Activated naive CD8-positive, alpha-beta T cell treated with anti-CD3 and anti-CD28 coated beads, Interleukin-2, amount 50 U/mL, for 16 hours (primary cell): ENCODE data around the gene PRRC2C.
"Not testable (repeated sequence)": the region's sequence is repeated elsewhere in the genome, so short reads cannot be mapped to it uniquely, and the experiment has no call there.

ENCODE experiments used
- DNase-seq: peaks from one replicate; pipeline ENCODE4 v3.0.0-alpha.2; 2020; ENCODE audit warnings: low read depth, low spot score

PRRC2C gene

GRCh38 chr1:171583591-171584201 is 98.4 kb downstream of the PRRC2C start:
- no peak for DNase-seq

GRCh38 chr1:171585715-171586114 is 100.4 kb downstream of the PRRC2C start:
- DNase-seq: no peak

GRCh38 chr1:171588230-171588629 is 102.9 kb downstream of the PRRC2C start:
- DNase-seq: no peak

- no peak for DNase-seq
Measured at GRCh38 chr1:171590022-171590421, 104.7 kb downstream of the PRRC2C start.

- no peak for DNase-seq
Measured at GRCh38 chr1:171595324-171595723, 110.0 kb downstream of the PRRC2C start.

GRCh38 chr1:171596119-171596518 is 110.8 kb downstream of the PRRC2C start:
- no peak for DNase-seq

- DNase-seq: no peak
Measured at GRCh38 chr1:171596705-171597104, 111.4 kb downstream of the PRRC2C start.

GRCh38 chr1:171597203-171597602 is 111.9 kb downstream of the PRRC2C start:
- DNase-seq: no peak

- not testable (repeated sequence) for DNase-seq
Measured at GRCh38 chr1:171600310-171600709, 115.0 kb downstream of the PRRC2C start.

GRCh38 chr1:171600862-171601261 is 115.5 kb downstream of the PRRC2C start:
- DNase-seq: no peak

- DNase-seq: not testable (repeated sequence)
Measured at GRCh38 chr1:171603042-171603441, 117.7 kb downstream of the PRRC2C start.

- no peak for DNase-seq
Measured at GRCh38 chr1:171606402-171606941, 121.1 kb downstream of the PRRC2C start.

GRCh38 chr1:171610385-171610784 is 125.1 kb downstream of the PRRC2C start:
- DNase-seq: no peak

- no peak for DNase-seq
Measured at GRCh38 chr1:171611306-171611705, 126.0 kb downstream of the PRRC2C start.

- no peak for DNase-seq
Measured at GRCh38 chr1:171613282-171613681, 128.0 kb downstream of the PRRC2C start.

- not testable (repeated sequence) for DNase-seq
Measured at GRCh38 chr1:171615122-171615906, 130.0 kb downstream of the PRRC2C start.

GRCh38 chr1:171616586-171616985 is 131.3 kb downstream of the PRRC2C start:
- no peak for DNase-seq

GRCh38 chr1:171622152-171622462 is 136.8 kb downstream of the PRRC2C start, which contains the start of gene MYOCOS:
TSS of gene MYOCOS (plus strand) at chr1:171622243. CDS start at chr1:171623884, 1,641 bp downstream.
- no peak for DNase-seq

GRCh38 chr1:171623651-171624331 is 138.5 kb downstream of the PRRC2C start:
- DNase-seq: no peak

- no peak for DNase-seq
Measured at GRCh38 chr1:171625225-171625624, 139.9 kb downstream of the PRRC2C start.

- no peak for DNase-seq
Measured at GRCh38 chr1:171627020-171627419, 141.7 kb downstream of the PRRC2C start.

- DNase-seq: no peak
Measured at GRCh38 chr1:171628225-171628624, 142.9 kb downstream of the PRRC2C start.
